ENCODE results near the gene TMEM208. TPM values are rescaled to one million over a fixed set of nuclear protein-coding genes. Genes with fewer than 3 reads are reported as not detected.

TMEM208 gene
- total RNA-seq, 1 experiment from 2014 or later: 37.1 TPM

DNA sequence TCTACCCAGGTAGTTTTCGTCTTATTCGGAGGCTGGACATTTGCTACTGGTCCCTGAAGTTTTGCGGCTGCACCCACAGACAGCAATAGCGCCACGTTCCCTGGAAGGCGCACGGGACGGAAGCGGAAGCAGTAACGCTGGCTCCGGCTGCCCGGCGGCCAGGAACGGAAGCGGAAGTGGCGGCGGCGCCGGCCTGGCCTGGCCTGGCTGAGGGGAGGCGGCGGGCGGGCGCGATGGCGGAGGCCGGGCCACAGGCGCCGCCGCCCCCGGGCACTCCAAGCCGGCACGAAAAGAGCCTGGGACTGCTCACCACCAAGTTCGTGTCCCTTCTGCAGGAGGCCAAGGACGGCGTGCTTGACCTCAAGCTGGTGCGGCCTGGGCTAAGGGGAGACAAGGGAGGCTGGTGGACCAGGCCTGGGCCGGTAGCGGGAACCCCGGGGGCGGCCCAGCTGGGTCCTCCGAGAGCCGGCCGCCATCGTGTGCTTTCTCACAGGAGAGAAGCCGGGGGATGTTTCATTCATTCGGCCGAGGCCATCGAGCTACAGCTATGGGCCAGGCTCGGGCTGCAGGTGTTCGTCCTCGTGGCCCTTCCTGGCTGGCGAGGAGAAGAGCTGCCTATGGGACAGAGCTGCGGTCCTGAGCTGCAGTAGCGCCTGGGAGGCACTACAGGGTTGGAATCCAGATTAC lies 34.8 kb upstream of the TMEM208 start, which contains the start of gene E2F4:
Gene E2F4, plus strand, starts transcription at position 161 of the 687 bp plus-strand sequence. Its CDS starts 73 bp downstream, at position 234.
- peak; percentile 91 for DNase-seq (ENCODE audit: low read depth)

DNA sequence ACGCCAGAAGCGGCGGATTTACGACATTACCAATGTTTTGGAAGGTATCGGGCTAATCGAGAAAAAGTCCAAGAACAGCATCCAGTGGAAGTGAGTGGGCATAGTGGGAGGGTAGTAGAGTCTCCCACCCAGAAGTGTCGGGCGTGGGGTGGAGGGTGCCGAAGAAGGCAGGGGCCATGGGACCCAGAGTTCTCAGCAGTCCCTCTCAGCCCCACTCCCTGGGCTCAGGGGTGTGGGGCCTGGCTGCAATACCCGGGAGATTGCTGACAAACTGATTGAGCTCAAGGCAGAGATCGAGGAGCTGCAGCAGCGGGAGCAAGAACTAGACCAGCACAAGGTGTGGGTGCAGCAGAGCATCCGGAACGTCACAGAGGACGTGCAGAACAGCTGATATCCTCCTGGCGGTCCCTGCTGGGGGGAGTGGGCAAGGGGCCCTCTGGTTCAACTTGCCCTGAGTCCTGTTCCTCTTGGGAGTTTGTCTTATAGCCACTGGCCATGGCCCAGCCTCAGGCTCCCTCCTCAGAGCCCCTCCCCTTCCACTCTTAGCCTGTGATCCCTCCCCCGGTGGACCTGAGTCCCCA lies 34.1 kb upstream of the TMEM208 start:
- DNase-seq (ENCODE audit: low read depth): no peak

DNA sequence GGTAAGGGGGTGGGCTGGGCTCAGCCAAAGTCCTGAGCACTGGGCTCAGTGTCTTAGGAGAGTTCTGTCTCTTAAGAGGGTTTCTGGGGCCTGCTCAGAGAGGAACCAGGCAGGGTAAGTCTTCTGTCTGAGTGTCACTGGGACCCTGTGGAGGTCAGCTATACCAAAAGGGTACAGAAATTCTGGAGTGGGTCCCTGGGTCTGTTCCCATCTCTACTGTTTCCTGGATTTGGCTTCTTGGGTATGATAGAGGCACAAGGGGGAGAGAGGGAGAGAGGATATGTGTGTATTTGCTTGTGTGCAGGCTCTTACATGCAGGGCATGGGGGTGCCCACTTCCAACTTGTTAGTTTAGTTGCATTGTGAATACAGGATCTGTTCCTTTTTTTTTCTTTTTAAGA lies 33.4 kb upstream of the TMEM208 start:
- DNase-seq (ENCODE audit: low read depth): no peak

DNA sequence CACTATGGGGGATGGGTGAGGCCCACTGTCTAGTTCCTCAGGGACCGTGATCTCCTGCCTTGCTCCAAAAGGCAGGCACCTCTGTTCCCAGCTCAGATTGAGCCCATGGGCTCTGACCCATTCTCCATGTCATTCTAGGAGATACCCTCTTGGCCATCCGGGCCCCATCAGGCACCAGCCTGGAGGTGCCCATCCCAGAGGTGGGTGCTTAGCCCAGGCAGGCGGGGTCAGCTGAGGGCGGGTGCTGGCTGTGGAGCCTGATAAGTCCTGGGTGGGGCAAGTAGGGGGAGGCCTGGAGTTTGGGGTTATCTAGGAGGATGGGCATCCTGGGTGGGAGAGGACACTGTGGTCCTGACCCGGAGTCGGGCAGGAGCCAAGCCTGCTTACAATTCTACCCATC lies 32.7 kb upstream of the TMEM208 start:
- DNase-seq (ENCODE audit: low read depth): no peak

DNA sequence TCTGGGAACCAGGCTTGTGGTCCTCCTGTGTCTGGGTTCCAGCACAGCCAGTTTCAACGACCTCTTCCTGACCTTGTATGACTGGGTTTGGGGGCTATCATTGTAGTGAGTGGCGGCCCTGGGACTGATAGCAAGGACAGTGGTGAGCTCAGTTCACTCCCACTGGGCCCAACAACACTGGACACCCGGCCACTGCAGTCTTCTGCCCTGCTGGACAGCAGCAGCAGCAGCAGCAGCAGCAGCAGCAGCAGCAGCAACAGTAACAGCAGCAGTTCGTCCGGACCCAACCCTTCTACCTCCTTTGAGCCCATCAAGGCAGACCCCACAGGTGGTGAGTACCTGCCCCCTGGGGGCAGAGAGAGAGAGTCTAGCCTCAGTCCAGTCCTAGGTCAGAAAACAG lies 31.3 kb upstream of the TMEM208 start:
- DNase-seq (ENCODE audit: low read depth): no peak

DNA sequence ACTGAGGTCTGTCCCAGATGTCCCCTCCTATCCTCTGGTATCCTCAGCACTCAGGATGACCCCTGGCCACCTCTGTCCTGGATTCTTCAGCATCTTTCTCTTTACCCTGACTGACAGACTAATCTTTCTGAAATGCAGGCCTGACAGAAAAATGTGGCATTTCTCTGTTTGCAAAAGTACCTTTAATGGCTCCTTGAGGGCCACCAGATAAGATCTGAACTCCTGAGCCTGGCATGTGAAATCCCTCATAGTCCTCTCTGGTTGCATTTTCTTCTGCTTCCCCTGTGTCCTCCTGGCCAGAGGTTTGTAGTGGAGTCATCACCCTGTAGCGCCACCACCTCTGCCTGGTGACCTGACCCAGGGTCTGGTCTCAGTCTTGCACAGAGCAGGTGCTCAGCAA lies 30.0 kb upstream of the TMEM208 start:
- no peak for DNase-seq (ENCODE audit: low read depth)

DNA sequence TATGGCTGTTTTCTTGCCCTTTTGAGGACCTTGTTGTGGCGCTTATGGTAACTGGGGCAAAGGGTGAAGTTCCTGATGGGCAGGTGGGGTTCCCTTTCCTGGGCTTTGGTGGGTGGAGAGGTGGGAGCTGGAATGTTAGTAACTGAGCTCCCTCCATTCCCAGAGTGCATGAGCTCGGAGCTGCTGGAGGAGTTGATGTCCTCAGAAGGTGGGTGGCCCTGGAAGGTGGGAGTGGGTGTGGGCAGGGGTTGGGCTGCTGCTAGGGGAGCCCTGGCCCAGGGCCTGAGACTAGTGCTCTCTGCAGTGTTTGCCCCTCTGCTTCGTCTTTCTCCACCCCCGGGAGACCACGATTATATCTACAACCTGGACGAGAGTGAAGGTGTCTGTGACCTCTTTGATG lies 29.2 kb upstream of the TMEM208 start:
- no peak for DNase-seq (ENCODE audit: low read depth)

DNA sequence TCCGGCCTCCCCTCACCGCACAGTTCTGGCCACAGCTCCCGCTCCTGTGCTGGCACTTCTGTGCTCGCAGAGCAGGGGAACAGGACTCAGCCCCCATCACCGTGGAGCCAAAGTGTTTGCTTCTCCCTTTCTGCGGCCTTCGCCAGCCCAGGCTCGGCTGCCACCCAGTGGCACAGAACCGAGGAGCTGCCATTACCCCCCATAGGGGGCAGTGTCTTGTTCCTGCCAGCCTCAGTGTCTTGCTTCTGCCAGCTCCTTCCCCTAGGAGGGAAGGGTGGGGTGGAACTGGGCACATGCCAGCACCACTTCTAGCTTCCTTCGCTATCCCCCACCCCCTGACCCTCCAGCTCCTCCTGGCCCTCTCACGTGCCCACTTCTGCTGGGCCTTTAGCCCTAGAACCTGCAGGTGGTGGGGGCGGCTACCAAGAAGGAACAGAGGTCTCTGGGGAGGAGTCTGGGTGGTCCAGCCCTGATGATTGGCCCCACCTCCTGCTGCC lies 28.6 kb upstream of the TMEM208 start:
- no peak for DNase-seq (ENCODE audit: low read depth)

DNA sequence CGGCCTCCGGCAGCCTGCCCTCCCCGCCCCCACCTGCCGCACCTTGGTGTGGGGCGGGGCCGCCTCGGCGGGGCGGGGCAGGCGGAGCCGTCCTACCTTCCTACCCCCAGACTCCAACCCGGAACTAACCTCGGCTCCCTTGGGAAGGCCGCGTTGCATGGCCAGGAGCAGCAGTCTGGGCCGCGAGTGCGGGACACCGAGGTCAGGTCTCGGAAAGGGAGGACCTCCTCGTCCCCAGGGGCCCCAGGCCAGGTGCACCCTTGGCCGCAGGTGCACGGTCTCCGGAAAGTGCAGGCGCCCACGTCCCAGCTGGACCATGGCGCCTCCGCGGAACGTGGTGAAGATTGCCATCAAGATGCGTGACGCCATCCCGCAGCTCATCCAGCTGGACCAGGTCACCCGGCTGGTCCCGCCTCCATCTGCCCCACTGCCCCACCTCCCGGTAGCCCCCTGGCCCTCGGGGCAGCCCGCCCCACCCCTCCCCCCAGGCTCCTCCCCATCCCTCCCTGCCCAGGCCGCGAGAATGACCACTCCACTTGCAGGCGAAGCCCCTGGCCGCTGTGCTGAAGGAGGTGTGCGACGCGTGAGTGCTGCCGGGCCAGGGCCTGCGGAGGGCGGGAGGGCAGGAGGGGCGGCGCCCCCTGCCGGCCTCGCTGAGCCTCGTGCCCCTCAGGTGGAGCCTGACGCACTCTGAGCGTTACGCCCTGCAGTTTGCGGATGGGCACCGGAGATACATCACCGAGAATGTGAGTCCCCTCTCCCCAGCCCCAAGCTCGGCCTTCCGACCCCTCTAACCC lies 27.7 kb upstream of the TMEM208 start, which contains the start of gene ELMO3:
Gene ELMO3, plus strand, starts transcription at position 121 of the 797 bp plus-strand sequence. Its CDS starts 196 bp downstream, at position 317.
- no peak for DNase-seq (ENCODE audit: low read depth)

DNA sequence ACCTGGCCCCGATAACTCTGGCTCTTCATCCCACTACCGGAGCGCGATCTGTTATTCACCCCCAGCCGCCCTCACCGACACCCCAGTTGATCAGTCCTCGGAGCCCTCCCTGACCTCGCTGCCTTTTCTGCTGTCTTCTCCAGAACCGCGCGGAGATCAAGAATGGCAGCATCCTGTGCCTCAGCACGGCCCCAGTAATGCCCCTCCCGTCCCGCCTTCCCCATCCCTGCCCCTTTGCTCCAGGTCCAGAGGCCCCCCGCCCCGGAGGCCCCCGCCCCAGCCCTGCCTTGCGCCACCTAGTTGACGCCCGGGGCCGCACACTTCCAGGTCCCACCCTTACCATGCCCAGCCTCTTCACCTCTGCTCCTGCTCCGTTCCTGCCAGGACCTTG lies 27.1 kb upstream of the TMEM208 start:
- no peak for DNase-seq (ENCODE audit: low read depth)

DNA sequence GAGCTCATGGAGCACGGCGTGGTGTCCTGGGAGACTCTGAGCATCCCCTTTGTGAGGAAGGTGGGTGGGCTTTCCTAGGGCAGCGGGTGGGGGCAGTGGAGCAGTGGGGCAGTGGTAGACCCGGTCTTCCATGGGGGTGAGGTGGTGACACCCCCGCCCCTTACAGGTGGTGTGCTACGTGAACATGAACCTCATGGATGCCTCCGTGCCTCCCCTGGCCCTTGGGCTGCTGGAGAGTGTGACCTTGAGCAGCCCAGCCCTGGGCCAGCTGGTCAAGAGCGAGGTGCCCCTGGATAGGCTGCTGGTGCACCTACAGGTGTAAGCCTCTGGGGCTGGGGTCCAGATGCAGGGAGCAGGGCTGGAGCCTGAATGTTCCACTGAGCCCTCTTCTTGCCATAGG lies 26.4 kb upstream of the TMEM208 start:
- DNase-seq (ENCODE audit: low read depth): no peak

DNA sequence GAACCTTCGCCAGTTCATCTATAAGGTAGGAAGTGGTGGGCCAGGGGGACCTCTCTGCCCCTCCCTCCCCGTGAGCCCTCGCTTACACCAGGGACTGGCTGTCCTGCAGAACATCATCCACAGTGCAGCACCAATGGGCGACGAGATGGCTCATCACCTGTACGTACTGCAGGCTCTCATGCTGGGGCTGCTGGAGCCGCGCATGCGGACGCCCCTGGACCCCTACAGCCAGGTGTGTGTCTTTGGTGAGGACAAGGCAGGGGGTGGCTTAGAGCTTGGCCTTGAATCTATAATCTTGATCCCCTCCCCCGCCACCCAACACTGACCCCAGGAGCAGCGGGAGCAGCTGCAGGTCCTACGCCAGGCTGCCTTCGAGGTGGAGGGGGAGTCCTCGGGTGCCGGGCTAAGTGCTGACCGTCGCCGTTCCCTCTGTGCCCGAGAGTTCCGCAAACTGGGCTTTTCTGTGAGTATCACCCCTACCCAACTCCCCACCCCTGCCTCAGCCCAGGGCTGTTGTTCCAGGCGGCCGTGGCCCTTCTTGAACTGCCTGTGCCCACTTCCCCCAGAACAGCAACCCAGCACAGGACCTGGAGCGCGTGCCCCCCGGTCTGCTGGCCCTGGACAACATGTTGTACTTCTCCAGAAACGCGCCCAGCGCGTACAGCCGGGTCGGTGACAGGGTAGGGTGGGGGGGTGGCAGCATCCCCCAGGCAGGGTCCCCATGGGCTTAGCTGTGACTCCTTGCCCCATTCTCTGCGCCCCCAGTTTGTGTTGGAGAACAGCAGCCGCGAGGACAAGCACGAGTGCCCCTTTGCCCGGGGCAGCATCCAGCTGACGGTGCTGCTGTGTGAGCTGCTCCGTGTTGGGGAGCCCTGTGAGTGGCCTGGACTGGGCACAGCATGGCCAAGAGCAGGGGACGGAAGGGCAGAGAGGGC lies 25.3 kb upstream of the TMEM208 start:
- no peak for DNase-seq (ENCODE audit: low read depth)

DNA sequence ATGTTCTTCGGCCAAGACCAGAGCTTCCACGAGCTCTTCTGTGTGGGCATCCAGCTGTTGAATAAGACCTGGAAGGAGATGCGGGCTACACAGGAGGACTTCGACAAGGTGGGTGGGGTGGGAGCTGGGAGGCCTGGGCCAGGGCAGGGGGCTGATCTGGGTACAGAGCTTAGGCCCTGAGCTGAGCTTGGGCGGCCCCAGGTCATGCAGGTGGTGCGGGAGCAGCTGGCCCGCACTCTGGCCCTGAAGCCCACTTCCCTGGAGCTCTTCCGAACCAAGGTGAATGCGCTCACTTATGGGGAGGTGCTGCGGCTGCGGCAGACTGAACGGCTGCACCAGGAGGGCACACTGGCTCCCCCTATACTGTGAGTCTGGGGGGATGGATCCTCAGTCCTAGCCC lies 24.5 kb upstream of the TMEM208 start:
- DNase-seq (ENCODE audit: low read depth): no peak

DNA sequence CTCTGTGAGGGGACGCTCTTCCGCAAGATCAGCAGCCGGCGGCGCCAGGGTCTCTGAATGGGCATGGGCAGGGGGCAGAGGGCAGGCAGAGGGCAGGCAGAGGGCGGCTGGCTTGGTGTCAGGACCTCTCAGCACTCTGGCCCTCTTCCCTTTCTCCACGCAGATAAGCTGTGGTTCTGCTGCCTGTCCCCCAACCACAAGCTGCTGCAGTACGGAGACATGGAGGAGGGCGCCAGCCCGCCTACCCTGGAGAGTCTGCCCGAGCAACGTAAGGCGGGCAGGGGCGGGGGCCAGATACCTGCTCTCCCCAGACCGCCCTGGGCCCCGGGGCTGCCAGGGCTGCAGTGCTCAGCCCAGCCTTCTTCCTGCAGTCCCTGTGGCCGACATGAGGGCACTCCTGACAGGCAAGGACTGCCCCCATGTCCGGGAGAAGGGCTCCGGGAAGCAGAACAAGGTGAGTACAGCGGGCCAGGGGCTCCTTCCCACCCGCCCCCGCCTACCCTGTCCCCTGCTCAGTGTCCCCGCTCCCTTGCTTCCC lies 23.9 kb upstream of the TMEM208 start:
- no peak for DNase-seq (ENCODE audit: low read depth)

DNA sequence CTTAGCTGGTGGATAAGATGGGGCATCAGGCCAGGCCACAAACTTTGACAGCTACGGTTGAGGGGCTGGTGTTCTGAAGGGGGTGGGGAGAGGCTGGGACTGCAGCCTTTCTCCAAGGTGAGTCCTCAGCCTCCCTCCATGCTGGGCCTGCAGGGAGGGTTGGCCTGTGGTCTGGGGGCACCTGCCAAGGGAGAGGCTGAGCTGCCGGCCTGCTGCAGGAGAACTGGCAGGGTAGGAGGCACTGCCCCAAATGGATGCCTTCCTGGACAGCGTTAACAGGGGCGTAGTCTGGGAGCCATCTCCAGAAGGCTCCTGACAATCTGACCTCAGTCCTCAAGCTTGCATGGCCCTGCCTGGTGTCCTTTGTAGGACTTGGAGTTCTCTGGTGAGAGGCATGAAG lies 22.9 kb upstream of the TMEM208 start:
- DNase-seq (ENCODE audit: low read depth): no peak

DNA sequence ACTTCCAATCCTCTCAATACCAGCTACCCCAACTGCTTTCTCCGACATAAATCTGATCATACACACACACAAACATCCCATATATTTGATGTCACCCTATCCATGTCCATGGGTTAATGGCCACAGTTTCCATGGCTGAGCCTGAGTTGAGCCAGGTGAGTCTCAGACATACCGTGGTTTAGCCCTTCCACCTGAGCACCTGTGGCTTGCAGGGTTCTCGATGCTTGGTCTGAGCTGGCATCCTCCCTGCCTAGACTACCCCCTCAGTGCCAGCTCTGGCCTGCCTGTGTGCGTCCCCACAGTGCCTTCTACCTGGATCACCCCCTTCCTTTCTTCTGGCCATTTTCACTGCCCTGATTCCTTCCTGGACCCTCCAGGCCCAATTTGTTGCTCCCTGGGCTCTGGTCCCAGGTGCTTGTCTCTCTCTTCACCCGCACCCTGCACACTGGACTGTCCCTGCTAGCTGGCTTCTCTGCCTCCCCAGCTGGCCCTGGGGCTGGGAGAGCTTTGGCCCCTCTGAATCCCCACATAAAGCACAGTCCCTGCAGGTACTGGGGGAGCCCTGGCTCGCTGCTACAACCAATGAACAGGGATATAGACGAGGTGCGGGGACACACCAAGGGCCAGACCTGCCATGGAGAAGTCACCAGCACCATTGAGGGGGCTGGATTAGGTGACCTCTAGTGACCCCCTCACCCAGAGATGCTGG lies 20.6 kb upstream of the TMEM208 start:
- DNase-seq (ENCODE audit: low read depth): no peak

DNA sequence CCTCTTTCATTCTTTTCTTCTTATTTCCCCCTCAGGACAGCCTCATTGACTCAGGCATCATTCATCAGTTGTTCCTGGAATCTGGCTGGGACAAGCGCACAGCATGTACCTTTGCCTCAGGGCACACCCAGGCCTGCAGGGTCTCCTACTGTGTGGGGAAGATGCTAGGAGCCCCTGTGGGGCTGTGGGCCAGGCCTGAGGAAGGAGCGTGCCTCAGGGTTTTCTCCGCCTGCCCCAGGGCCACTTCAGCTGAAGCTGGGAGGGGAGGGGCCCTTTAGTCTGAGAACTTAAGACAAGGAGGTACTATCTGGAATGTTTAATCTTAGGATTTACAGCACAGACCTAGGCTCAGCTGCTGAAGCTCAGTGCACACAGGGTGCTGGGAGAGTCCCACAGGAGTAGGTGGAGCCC lies 20.1 kb upstream of the TMEM208 start:
- DNase-seq (ENCODE audit: low read depth): peak; percentile 24

DNA sequence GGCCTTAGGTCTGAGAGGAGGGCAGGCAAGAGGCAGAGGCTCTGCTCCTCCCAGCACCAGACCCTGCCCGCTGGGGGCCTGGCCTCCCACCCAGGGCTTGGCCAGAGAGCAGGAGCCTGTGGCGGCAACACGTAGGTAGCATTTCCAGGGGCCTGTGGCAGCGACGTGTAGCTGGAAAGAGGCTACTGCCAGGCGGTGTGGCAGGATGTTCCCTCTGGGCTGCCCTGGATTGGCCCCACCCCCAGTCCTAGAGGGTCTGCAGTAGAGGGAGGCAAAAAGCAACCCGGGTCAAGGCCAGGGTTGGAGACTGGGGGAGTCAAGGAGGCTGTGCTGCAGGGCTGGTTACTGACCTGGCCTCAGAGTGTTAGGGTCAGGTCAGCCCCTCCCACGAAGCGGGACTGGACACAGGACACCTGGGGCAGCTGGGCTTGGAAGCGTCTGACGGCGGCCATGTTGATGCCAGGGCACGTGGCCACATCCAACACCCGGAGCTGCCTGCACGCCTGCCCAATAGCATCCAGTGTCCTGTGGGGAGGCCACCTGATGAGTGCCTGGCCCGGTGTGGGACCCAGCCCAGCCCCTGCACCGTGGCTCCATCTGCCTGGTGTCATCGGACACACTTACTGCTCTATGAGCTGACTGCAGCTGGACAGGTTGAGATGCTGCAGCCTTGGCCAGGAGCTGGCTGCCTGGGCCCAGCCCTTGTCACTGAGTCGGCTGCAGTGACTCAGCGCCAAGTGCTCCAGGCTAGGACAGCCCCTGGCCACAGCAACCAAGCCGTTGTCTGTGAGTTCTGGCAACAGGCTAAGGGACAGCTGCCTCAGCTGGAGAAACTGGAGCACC lies 19.5 kb upstream of the TMEM208 start:
- peak; percentile 86 for DNase-seq (ENCODE audit: low read depth)

DNA sequence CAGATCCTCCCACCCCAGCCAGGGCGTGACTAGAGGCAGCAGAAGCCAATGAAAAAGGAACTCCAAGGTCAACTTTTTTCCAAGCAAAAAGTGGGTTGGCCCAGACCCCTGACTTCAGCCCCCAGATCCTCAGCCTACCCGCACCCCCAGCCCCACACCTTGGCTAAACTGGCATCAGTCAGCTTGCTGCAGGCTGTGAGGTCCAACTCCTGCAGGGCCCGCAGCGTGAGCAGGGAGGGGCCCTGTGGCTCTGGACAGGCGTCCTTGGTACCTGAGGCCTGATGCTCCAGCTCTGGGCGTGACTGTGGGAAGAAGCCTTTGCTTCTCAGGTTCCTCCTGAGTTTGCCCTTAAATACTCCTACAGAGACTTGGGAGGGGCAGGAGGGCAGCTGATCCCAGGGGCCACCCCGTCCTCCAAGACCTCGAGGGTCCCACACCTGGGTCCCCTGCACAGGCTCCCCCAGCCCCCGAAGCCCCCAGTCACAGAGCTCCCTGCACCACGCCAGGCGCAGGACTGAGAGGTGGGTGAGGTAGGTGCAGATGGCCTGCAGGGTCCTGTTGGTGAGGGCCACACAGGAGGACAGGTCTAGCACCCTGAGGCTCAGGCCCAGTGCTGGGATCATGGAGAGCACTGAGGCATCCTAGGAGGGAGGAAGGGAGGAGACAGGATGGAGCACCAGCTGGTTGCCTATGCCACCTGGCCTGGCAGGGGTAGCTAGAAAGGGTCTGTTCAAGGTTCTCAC lies 18.6 kb upstream of the TMEM208 start:
- DNase-seq (ENCODE audit: low read depth): no peak
